ENCODE data around the gene CCL28. TPM values are rescaled to one million over a fixed set of nuclear protein-coding genes. Genes with fewer than 3 reads are reported as not detected.

Gene CCL28
- polyA plus RNA-seq, 1 experiment, result 0.29 TPM

GRCh38 chr5:43422143-43422542, 10.0 kb upstream of the CCL28 start:
- POLR2A ChIA-PET, result no interaction called here
- no peak for DNase-seq (ENCODE audit: low read depth)
- CTCF ChIA-PET, result no interaction called here

GRCh38 chr5:43421450-43422133, 9.4 kb upstream of the CCL28 start:
- DNase-seq (ENCODE audit: low read depth), result no peak
- no peaks in the 10 kb centered on the region for H3K27me3 ChIP-seq (ENCODE audit: control insufficient read depth, insufficient read depth, low read length)
- ChIA-PET POLR2A (no interaction called here), CTCF (no interaction called here)
- no peaks in the 10 kb centered on the region for H3K36me3 ChIP-seq (ENCODE audit: control insufficient read depth, insufficient read depth, low read length)
- no peak overlapping the region for H3K4me3 ChIP-seq (ENCODE audit: low read depth, low read length)
- no peak for TF ChIP-seq CTCF (IDR thresholded peaks at IDR 0.05; ENCODE audit: insufficient read depth, low read depth, low read length)

More at GRCh38 chr5:43422143-43422542, 10.0 kb upstream of the CCL28 start:
- no peaks in the 10 kb centered on the region for H3K36me3 ChIP-seq (ENCODE audit: control insufficient read depth, insufficient read depth, low read length)
- H3K27me3 ChIP-seq (ENCODE audit: control insufficient read depth, insufficient read depth, low read length), result no peaks in the 10 kb centered on the region
- H3K4me3 ChIP-seq (ENCODE audit: low read depth, low read length), result no peak overlapping the region
- TF ChIP-seq CTCF (IDR thresholded peaks at IDR 0.05; ENCODE audit: insufficient read depth, low read depth, low read length), result no peak

GRCh38 chr5:43420241-43420640, 8.1 kb upstream of the CCL28 start:
- ChIA-PET CTCF (interaction anchor here (1.4 kb wide), 1 partner anchor 30 kb away, joined by 3 read pairs; no protein-coding TSS in a partner anchor), POLR2A (no interaction called here)
- H3K4me3 ChIP-seq (ENCODE audit: low read depth, low read length), result no peak overlapping the region
- DNase-seq (ENCODE audit: low read depth), result no peak
- TF ChIP-seq CTCF (IDR thresholded peaks at IDR 0.05; ENCODE audit: insufficient read depth, low read depth, low read length), result no peak
- H3K36me3 ChIP-seq (ENCODE audit: control insufficient read depth, insufficient read depth, low read length), result no peaks in the 10 kb centered on the region
- no peaks in the 10 kb centered on the region for H3K27me3 ChIP-seq (ENCODE audit: control insufficient read depth, insufficient read depth, low read length)

GRCh38 chr5:43418561-43418960, 6.4 kb upstream of the CCL28 start:
- TF ChIP-seq CTCF (IDR thresholded peaks at IDR 0.05; ENCODE audit: insufficient read depth, low read depth, low read length), result no peak
- Histone ChIP-seq H3K36me3 (ENCODE audit: control insufficient read depth, insufficient read depth, low read length) (no peaks in the 10 kb centered on the region), H3K27me3 (ENCODE audit: control insufficient read depth, insufficient read depth, low read length) (no peaks in the 10 kb centered on the region), H3K4me3 (ENCODE audit: low read depth, low read length) (no peak overlapping the region)
- no peak for DNase-seq (ENCODE audit: low read depth)
- ChIA-PET CTCF (interaction anchor here (1.4 kb wide), 1 partner anchor 28 kb away, joined by 3 read pairs; no protein-coding TSS in a partner anchor), POLR2A (no interaction called here)

GRCh38 chr5:43416803-43417394, 4.7 kb upstream of the CCL28 start:
- no peak for TF ChIP-seq CTCF (IDR thresholded peaks at IDR 0.05; ENCODE audit: insufficient read depth, low read depth, low read length)
- no peak overlapping the region for H3K4me3 ChIP-seq (ENCODE audit: low read depth, low read length)
- CTCF ChIA-PET, result interaction anchor here (0.9 to 1.4 kb wide), 3 partner anchors 13 to 28 kb away, joined by 3 to 4 read pairs (median 3); no protein-coding TSS in a partner anchor
- H3K27me3 ChIP-seq (ENCODE audit: control insufficient read depth, insufficient read depth, low read length), result 0 out of 2 replicates have a peak, but pooled peaks cover 2% of the 10 kb centered on the region
- no peaks in the 10 kb centered on the region for H3K36me3 ChIP-seq (ENCODE audit: control insufficient read depth, insufficient read depth, low read length)
- no peak for DNase-seq (ENCODE audit: low read depth)
- POLR2A ChIA-PET, result no interaction called here

Data from BJ (cell line).